ENCODE measurements around the gene PDIA2.

DNA sequence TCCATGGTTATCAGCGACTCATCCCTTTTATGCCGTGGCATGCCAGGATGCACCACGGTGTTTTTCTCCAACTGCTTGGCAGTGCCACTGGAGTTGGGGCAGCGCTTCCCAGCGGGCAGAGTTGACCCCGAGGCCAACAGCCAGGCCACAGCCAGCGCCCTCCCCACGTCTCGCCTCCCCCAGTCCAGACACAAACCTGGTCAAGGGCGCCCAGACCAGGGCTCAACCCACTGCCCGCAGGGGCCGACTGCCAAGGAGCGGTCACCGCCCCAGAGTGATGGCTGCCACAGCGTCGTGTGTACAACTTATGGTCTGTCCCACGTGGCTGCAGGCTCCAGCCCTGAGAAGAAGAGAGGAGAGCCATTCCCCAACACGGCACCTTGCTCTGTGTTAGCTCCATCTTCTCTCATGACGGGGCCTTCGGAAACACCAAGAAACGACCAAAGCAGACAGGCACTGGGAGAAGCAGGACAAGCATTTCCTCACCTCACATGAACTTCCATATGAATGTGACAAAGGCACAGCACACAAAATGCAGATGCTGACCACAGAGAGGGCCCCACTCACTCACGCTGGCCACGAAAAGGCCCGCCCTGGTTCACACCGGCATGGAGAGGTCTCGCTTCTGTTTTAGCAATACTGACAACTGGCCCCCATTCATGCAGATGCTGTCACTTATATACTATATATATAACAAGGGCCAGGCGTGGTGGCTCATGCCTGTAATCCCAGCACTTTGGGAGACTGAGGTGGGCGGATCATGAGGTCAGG, 42.6 kb downstream of the PDIA2 start:
- TF ChIP-seq CTCF (conservative IDR thresholded peaks at IDR 0.05; ENCODE audit: low read depth, low read length) (no peak), EZH2 (IDR thresholded peaks at IDR 0.05; ENCODE audit: borderline replicate concordance, low read depth, low read length, poor library complexity, severe bottlenecking) (no peak)

Measured in A673 (cell line).